WERI-Rb-1 (cell line): ENCODE results near the gene SGPP2.
"Not testable (repeated sequence)": the region's sequence is repeated elsewhere in the genome, so short reads cannot be mapped to it uniquely, and the experiment has no call there.

Experiments used
- DNase-seq: peaks from one replicate; pipeline ENCODE4 v3.0.0-alpha.2; 2020
- H3K27ac ChIP-seq: fragments of 250-450 bp; sonication (Bioruptor Pico); 2 replicates; pipeline ENCODE4 v1.5.1; 2020; ENCODE audit warnings: mild to moderate bottlenecking, moderate library complexity
- H3K27me3 ChIP-seq: fragments of 250-450 bp; sonication (Bioruptor Pico); 2 replicates; pipeline ENCODE4 v1.5.1; 2021; ENCODE audit warnings: mild to moderate bottlenecking, low read depth, moderate library complexity; ENCODE audit not compliant: insufficient read depth, severe bottlenecking
- H3K36me3 ChIP-seq: fragments of 250-450 bp; sonication (Bioruptor Pico); 2 replicates; pipeline ENCODE4 v1.5.1; 2020; ENCODE audit warnings: mild to moderate bottlenecking, moderate library complexity
- H3K4me3 ChIP-seq: 2 replicates; pipeline ENCODE4 v1.5.1; 2011; ENCODE audit warnings: low read depth, mild to moderate bottlenecking, control low read depth, low read length
- H3K9me3 ChIP-seq: fragments of 250-450 bp; sonication (Bioruptor Pico); 2 replicates; pipeline ENCODE4 v1.5.1; 2021; ENCODE audit warnings: mild to moderate bottlenecking, moderate library complexity; ENCODE audit not compliant: severe bottlenecking
- CTCF ChIP-seq: IDR thresholded peaks from 2 replicates; pipeline ENCODE4 v1.5.1; 2011; ENCODE audit warnings: low read depth, mild to moderate bottlenecking, control low read depth, inconsistent platforms, low read length

Gene SGPP2

DNA sequence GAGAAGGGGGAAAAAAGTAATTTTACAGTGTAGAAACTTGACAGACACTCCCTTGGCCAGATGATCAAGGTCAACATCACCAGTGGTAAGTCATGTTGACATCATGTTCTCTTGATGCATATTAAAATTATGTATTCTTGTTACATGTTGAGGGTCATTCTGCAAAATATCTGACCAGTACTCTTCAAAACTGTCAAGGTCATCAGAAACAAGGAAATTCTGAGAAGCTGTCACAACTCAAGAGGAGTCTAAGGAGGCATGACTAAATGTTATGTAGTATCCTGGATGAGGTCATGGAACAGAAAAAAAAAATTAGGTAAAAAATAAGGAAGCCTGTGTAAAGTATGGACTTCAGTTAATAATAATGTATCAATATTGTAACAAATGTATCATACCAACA lies 6.3 kb downstream of the SGPP2 start:
- Histone ChIP-seq H3K4me3 (no peak overlapping the region), H3K9me3 (no peaks in the 10 kb centered on the region), H3K27ac (no peak overlapping the region), H3K27me3 (no peaks in the 10 kb centered on the region), H3K36me3 (no peaks in the 10 kb centered on the region)
- DNase-seq: no peak
- TF ChIP-seq CTCF: no peak

- H3K36me3 ChIP-seq: no peaks in the 10 kb centered on the region
- H3K9me3 ChIP-seq: no peaks in the 10 kb centered on the region
- no peak for TF ChIP-seq CTCF
- no peaks in the 10 kb centered on the region for H3K27me3 ChIP-seq
- H3K27ac ChIP-seq: no peak overlapping the region
- no peak overlapping the region for H3K4me3 ChIP-seq
- DNase-seq: no peak
Observed at GRCh38 chr2:222431869-222432268, 7.5 kb downstream of the SGPP2 start.

- no peak overlapping the region for H3K4me3 ChIP-seq
- TF ChIP-seq CTCF: no peak
- H3K36me3 ChIP-seq: no peaks in the 10 kb centered on the region
- H3K27me3 ChIP-seq: no peaks in the 10 kb centered on the region
- no peak overlapping the region for H3K27ac ChIP-seq
- no peaks in the 10 kb centered on the region for H3K9me3 ChIP-seq
- no peak for DNase-seq
Observed at GRCh38 chr2:222433332-222434173, 9.2 kb downstream of the SGPP2 start.

- DNase-seq: no peak
- no peak for TF ChIP-seq CTCF
- no peaks in the 10 kb centered on the region for H3K36me3 ChIP-seq
- H3K9me3 ChIP-seq: no peaks in the 10 kb centered on the region
- H3K4me3 ChIP-seq: no peak overlapping the region
- H3K27ac ChIP-seq: no peak overlapping the region
- no peaks in the 10 kb centered on the region for H3K27me3 ChIP-seq
Observed at GRCh38 chr2:222434204-222434603, 9.9 kb downstream of the SGPP2 start.

- not testable (repeated sequence) for H3K27ac ChIP-seq, H3K9me3 ChIP-seq, H3K36me3 ChIP-seq, H3K27me3 ChIP-seq, DNase-seq, H3K4me3 ChIP-seq
Observed at GRCh38 chr2:222435400-222436039, 11.2 kb downstream of the SGPP2 start.

- TF ChIP-seq CTCF: peak; percentile 34; the same call in 1 of the 2 replicates
- Histone ChIP-seq H3K27me3 (no peaks in the 10 kb centered on the region), H3K27ac (no peak overlapping the region), H3K4me3 (no peak overlapping the region), H3K9me3 (no peaks in the 10 kb centered on the region), H3K36me3 (no peaks in the 10 kb centered on the region)
- peak; percentile 61 for DNase-seq
Observed at GRCh38 chr2:222436040-222436413, 11.7 kb downstream of the SGPP2 start.
